GM18520 (cell line): ENCODE results near the gene FZR1.

Source experiments
- ATAC-seq: cut with Tn5 transposase; IDR thresholded peaks from one replicate; pipeline ENCODE4 v1.9.1; 2021; ENCODE audit not compliant: unreplicated experiment

The FZR1 gene

DNA sequence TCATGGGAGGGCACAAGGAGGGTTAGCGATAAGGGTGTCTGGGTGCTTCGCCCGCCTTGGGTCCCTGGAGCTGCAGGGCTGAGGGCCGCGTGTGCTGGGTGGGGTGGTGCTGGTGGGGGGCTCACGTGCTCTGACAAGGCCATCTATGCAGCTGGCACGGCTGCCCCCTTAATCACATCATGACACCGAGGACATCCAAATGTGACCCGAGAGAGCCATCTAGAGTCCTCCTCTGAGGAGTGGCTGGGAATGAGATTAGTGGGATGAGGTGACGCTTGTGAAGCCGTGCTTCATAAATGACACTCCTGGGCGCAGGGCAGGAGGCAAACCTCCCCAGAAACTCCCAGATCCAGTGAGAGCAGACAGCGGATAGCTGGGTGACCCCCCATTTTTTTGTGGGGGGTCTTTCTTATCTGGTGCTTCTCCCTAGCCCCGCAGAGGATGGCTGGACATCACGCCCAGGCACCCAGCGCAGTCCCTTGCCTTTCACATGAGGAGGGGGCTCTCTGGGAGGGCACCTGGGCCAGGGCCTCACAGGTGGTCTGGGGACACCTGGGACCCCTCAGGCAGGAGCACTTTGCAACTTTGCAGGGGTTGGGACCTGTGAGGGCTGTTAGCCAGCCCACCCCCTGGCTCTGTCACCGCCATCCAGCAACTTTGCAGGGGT is 6.6 kb downstream of the FZR1 start:
- no peak for ATAC-seq

DNA sequence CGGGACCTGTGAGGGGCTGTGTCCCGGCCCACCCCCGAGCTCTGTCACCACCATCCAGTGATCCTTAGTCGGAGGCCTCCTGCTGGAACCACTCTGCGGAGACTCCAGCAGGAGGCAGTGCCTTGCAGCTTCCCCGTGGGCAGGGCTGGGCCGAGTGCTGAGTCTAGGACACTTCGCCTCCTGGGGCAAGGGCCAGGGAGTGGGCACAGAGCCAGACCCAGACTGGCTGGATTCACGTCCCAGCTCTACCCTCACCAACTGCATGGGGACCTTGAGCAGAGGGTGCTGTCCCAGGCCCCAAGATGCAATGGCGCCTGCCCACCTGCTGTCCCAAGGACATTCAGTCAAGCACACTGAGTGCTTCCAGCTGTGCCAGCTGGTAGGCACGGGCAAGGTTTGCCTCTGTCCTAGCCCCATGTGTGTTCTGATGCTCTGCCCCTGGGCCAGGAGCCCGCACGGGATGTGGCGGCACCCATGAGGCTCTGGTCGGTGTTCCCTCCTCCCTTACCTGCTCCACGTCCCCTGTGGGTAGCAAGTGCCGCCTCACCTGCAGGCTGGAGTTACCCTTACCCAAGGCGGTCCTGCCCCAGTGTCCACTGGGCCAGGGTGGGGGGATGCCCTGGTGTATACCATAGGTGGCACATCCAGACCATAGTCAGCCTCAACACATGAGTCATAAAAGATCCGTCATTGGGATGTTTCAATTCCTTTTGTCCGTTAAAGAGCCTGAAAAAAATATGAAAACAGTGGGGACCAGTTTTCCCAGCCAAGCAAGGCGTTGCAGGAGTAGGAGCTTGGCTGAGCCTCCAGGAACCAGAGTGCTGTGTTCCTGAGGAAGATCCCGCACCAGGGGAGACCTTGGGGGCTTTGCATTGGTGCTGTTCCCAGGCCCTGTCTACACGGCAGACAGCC is 7.4 kb downstream of the FZR1 start:
- no peak for ATAC-seq

DNA sequence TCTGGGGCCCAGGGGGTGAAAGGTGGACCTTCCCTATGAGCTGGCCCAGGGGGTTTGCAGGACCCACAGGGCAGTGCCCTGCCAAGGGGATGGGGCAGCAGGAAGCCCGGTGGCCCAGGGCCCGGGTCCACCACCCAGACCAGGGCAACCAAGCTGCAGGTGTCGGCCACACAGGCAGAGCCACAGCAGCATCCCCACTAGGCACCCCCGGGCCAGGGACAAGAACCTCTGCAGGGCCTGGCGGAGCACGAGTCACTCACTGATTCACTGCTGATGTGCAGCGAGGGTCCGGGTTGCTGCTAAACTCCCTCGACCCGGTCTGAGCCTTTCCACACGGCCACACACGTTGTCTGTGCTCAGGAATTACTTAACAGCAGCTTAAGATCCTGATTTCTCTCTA is 8.8 kb downstream of the FZR1 start:
- ATAC-seq, result no peak

- no peak for ATAC-seq
Measured at GRCh38 chr19:3515891-3516422, 9.8 kb downstream of the FZR1 start.

GRCh38 chr19:3516675-3517207 is 10.6 kb downstream of the FZR1 start:
- no peak for ATAC-seq

- no peak for ATAC-seq
Measured at GRCh38 chr19:3517638-3518037, 11.5 kb downstream of the FZR1 start.

DNA sequence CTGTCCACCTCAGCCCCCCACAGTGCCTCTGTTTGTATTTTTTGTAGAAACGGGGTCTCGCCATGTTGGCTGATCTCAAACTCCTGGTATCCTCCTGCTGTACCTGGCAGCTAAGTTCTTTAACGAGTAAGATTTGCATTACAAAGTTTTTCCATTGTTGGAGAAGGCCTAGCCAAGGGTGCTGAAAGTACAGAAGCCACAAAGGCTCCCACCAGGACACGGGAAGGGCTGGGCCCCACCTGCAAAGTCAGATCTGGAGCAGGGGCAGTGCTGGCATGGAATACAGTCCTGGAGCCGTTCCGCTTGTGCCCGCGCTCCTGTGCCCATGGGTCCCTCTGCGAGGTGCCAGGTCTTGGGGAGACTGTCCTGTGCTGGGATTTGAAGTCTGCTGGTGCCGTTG is 12.1 kb downstream of the FZR1 start:
- ATAC-seq, result no peak

- ATAC-seq, result no peak
Measured at GRCh38 chr19:3518659-3519058, 12.5 kb downstream of the FZR1 start.

DNA sequence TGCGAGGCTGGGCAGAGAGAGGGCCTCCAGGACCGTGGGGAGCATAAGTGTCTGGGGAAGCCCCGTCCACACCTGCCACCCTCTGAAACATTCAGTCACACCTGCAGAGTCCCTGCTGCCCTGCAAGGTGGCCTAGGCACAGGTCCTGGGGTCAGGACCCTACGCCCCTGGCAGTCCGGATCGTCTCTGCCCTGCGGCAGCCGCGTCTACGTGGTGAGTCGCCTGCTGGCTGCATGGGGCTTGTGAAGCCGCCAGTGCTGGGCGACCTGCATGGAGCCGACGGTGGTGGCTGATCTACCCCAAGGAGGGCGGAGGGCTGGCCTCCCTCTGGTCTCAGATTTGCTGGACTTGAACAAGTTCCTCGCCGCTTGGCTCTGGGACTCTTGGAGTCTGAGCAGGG is 13.0 kb downstream of the FZR1 start:
- ATAC-seq, result no peak

GRCh38 chr19:3520166-3521103 is 14.3 kb downstream of the FZR1 start:
- no peak for ATAC-seq

- ATAC-seq, result no peak
Measured at GRCh38 chr19:3521104-3521445, 15.0 kb downstream of the FZR1 start.

GRCh38 chr19:3522421-3523360 is 16.6 kb downstream of the FZR1 start:
- no peak for ATAC-seq

- no peak for ATAC-seq
Measured at GRCh38 chr19:3523361-3524077, 17.4 kb downstream of the FZR1 start.

GRCh38 chr19:3524078-3524842 is 18.1 kb downstream of the FZR1 start:
- ATAC-seq, result no peak

- ATAC-seq, result no peak
Measured at GRCh38 chr19:3524904-3525451, 18.9 kb downstream of the FZR1 start.

DNA sequence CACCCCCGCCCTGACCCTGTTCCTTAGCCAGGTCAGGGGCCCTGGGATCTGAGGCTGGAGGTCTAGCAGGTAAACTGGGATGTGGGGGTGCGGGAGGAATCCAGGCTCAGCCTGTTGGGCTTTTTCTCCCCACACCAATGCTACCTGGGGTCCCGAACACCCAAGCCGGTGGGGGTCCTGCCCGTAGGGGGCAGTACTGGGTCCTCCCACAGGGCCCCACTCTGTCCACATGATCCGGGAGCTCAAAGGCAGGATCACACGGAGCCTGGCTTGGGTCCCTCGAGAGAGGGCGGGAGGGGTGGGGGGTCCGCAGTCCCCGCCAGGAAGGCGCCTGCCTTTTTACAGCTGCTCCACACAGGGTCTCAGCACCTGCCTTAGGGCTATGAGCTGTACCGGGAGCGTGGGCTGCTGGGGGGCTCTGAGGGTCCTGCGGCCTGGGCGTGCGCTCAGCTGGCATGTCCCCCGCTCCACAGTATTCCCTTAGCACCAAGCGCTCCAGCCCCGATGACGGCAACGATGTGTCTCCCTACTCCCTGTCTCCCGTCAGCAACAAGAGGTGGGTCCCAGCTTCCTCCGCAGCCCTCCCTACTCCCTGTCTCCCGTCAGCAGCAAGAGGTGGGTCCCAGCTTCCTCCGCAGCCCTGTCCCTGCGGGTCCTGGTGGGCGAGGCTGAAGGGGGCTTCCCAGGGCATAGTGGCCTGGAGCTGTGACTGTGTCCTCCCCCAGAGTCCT is 20.6 kb downstream of the FZR1 start:
- ATAC-seq, result no peak

GRCh38 chr19:3527238-3527910 is 21.3 kb downstream of the FZR1 start:
- ATAC-seq, result no peak
